ENCODE measurements around the gene GSTM2.
A peak's percentile ranks its signal among the peaks of the same experiment; 100 is the strongest.
"Not testable (repeated sequence)": the region's sequence is repeated elsewhere in the genome, so short reads cannot be mapped to it uniquely, and the experiment has no call there.

GSTM2 gene

DNA sequence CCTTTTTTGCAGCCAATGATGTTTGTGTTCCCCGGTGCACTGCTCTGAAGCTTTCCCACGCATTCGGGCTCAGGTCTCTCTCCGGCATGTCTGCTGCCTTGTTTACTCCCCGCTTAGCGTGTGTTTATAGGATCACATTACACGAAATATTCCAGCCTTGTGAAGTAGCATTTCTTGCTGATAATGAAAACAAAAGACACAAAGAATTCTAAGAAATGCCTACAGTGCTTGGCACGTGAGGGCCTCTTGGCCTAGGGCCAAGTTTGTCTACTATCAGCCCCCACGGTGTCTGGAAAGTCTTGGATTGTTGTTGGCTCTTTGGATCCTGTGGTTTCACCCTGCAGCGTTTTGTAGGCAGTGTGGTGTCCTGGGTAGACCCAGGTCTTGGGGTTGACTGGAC is 23.2 kb upstream of the GSTM2 start:
- no peak for DNase-seq (ENCODE audit: low read depth)

DNA sequence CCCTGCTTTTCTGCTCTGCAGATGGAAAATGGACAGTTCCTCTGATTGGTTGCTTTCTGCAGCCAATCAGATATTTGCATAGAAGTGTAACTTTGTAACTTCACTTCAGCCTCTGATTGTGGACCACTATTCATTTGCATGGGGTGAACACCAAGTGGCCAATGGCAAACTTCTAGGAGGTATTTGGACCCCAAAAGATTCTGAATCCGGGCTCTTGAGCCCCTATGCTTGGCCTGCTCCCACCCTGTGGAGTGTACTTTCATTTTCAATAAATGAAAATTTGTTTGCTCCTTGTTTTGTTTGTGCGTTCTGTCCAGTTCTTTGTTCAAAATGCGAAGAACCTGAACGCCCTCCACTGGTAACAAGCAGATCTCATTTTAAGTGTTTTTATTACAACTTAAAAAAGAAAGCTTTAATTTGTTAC is 18.4 kb upstream of the GSTM2 start:
- peak; percentile 53 for DNase-seq (ENCODE audit: low read depth)

DNA sequence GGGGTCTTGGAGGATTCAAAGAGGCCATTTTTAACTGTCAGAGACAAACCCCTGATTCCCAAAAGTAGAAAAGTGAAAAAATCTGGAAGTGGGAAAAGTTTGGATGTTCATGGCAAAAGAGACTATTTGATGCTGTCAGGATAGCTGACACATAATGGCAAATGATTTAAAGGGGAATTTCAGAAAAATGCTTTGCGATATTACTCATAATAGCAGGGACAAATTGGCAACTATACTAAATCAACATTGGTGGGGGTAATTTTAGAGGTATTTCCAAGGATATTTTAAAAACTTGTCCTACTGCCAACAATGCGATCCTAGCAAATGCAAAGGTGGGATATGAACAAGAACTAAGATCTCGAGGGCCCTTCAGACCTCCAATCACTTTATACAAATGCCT is 17.2 kb upstream of the GSTM2 start:
- DNase-seq (ENCODE audit: low read depth), result no peak

DNA sequence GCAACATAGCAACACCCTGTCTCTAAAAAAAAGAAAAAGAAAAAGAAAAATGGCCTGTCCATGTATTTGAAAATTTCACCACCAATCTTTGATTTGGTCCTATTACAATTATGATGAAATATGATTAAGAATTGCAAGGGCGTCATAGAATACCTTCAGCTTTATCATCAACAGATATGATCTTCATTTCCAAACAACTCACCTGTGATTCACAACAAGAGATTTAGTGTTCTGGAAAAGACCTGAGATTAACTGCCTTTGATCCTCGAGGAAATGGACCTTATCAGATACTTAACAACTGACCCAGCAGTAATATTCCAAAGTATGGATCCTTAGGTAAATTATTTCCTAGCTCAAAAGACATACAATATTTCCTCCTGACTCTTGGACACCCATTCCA is 15.5 kb upstream of the GSTM2 start:
- DNase-seq (ENCODE audit: low read depth), result no peak

DNA sequence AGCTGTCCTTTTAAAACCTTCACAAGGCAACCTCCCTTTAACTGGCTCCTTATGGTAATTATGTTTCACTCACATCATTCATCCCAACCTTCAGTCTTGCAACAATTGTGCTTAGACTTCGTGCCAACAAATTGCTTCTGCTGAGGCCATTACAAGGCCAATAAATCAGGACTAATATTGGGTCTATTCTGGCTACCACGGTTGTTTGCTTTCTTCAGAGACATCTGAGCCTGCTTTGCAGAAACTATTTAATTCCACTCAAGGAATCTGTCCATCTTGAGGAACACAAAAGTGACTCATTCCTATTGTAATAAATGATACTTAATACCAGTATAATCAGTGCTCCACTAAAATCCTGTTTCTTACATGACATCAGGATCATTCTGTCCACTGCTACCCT is 14.6 kb upstream of the GSTM2 start:
- DNase-seq (ENCODE audit: low read depth), result no peak

DNA sequence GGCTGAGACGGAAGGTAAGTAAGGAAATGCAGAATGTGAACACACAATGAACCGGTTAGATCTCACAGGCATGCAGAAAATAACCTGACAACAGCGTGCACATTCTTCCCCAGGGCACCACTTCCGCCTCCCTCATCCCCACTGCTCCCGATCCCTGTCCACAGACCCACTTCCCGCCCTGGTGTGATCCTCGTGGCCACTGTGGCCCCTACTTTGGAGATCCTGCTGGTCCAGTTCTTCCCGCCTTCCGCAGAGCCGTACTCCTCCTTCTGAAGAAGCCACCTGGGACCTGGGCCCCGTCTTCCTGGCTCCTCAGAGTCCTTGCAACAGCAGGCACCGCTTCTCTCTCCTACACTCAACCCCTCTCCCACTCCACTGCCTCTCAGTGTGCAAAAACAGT is 13.3 kb upstream of the GSTM2 start:
- DNase-seq (ENCODE audit: low read depth), result no peak

DNA sequence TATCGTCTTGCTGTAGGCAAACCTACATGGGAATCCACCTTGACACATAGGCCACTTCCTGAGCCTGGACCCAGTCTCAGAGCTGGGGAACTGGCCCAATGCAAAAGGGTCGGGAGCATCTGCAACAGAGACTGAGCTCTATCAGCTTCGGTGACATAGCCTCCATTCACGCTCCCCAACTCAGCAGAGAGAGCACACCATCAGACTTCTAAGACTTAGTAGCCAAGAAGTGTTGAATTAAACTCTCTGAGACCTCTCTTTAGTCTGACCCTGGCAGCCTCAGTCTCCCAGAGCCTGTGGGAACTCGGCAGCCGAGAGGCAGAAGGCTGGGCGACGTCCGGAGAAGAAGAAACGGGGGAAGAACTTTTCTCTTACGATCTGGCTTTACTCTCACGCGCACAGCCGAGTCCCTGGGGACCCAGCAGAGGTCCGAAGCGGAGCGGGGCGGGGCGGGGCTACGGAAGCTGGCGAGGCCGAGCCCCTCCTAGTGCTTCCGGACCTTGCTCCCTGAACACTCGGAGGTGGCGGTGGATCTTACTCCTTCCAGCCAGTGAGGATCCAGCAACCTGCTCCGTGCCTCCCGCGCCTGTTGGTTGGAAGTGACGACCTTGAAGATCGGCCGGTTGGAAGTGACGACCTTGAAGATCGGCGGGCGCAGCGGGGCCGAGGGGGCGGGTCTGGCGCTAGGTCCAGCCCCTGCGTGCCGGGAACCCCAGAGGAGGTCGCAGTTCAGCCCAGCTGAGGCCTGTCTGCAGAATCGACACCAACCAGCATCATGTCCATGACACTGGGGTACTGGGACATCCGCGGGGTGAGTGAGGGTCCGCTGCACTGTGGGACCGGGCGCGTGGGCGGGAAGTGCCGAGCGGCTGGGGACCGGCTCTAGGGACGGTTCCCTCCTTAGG is 12.0 kb upstream of the GSTM2 start, which contains the start of gene GSTM4:
TSS of gene GSTM4 (plus strand) at position 485 of the 905 bp plus-strand sequence. CDS start at position 776, 291 bp downstream.
- peak; percentile 61 for DNase-seq (ENCODE audit: low read depth)

DNA sequence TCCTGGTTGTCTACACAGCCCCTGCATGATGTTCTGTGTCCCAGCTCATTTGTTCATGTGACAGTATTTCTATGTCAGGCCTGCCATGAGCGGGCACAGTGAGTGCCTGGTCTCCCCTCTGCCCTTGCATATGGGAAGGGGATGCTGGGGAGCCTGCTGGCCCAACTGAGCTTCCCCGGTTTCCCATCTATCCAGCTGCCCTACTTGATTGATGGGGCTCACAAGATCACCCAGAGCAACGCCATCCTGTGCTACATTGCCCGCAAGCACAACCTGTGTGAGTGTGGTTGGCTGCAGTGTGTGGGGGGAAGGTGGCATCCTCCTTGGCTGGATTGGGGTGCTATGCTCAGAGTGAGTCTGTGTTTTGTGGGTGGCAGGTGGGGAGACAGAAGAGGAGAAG is 10.5 kb upstream of the GSTM2 start:
- DNase-seq (ENCODE audit: low read depth), result no peak

DNA sequence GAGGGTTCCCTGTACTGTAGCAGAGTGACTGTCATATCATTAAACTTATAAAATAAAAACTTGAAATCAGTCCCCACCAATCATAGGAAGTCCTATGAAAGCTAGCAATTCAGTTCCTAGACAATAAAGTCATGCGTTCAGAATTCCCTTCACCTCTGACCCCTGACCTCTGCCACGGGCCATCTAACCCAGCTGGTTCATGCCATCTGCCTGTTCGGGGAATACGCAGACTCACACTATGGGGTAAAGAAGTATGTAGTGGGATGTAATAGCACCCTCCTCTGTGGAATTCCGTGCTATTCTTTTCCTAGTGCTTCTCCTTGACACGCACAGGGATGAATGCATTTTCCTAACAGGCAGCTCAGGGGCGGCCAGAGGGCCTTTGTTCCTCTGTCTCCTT is 9.9 kb upstream of the GSTM2 start:
- no peak for DNase-seq (ENCODE audit: low read depth)

DNA sequence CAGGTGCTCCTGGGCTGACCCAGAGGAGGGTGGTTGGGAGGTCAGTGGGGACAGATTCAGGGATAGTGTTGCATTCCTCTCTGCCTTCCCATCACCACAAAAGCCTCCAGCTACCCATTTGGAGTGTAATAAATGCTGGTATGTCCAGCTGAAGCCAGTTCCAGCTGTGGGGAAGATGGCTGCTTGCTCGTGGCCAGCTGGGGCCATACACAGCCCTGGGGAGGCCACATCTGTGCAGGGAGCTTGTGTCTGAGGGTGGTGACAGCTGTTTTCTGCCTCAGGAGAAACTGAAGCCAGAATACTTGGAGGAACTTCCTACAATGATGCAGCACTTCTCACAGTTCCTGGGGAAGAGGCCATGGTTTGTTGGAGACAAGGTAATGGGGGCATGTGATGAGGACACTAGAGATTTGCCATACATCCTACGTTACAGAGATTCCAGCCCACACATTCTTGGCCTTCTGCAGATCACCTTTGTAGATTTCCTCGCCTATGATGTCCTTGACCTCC is 9.3 kb upstream of the GSTM2 start:
- DNase-seq (ENCODE audit: low read depth), result no peak

DNA sequence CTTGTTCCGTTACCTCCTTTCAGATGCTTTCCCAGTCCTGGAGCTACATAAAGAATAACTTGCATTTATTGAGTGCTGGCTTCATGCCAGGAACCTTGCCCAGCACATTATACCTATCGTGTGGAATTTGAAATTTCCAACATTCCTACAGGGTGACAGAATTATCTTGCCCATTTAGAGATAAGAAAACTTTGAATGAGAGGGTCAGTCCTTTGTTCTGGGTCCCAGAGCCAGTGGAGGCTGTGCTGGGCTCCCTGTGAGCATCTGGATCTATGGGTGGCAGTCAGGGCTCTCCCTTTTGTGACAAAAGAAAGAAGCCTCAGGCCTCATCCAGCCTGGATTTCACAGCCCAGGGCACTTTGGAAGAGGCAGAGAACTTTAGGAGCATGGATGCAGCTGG is 8.7 kb upstream of the GSTM2 start:
- DNase-seq (ENCODE audit: low read depth), result no peak

DNA sequence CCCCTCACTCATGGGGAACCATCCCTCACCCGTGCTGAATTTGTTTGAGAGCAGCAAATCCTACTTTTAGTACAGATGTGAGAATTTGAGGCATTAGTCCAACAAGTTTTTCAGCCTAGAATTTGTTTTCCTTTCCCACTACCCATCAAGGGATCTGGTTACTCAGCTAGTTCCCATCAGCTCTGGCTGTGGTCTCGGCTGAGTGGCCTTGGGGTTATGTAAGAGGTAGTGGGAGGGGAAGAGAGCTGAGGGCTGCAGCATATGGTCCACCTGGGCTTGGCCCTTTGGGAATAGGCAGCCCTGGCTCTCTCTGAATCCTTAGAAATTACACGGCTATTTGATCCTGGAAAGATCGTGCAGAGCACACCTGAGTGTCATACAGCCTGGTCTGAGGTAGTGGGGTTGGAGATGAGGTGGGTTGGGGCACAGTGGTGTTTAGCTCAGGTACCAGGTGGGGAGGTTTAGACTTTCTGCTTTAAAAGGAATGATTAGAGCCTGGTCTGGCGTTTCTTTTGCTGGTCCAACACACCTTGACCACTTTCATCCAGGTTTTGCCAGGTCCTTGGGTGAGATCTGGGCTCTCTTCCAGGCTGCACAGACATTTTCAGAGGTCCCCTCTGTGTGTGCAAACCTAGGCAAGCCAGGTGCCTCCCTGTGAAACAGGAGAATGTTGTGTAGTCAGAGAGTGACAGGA is 7.7 kb upstream of the GSTM2 start:
- no peak for DNase-seq (ENCODE audit: low read depth)

DNA sequence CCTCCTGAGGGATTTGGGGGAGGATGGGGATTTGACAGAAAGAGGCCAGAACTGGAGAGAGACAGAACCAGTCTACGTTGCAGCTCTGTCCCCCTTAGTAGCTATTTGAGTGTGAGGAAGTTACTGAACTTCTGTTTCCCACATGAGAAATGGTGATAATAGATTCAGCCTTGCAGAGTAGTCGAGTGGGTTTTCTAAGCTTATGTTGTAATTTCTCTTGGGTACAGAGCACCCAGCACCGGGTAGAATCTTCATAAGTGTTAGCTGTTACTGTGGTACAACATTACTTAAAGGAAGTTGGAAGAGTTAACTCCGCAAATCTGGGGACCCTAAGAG is 7.2 kb upstream of the GSTM2 start:
- not testable (repeated sequence) for DNase-seq (ENCODE audit: low read depth)

DNA sequence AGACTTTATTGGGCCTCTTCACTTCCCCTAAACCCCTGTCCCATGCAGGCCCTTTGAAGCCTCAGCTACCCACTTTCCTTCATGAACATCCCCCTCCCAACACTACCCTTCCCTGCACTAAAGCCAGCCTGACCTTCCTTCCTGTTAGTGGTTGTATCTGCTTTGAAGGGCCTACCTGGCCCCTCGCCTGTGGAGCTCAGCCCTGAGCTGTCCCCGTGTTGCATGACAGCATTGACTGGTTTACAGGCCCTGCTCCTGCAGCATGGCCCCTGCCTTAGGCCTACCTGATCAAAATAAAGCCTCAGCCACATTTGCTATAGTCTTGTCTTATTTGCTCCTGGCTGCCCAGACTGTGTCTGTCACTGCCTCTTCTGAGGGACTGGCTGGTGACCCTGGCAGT is 6.5 kb upstream of the GSTM2 start:
- no peak for DNase-seq (ENCODE audit: low read depth)

DNA sequence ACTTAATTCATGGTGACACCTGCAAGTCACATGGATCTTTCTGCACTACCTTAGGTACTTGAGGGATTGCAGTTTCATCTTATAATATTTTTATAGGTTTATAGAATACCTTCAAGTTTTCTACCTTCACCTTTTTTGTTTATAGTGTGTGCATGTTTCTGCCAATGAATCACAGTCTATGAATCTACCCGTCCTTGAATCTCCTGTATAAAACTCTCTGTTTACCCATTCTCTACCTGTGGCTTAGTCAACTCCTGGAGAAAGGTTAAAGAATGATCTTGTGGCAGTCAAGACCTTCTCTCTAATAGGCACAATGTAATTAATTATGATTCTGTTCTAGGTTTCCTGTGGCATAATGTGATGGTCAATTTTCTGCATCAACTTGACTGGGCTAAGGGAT is 3.2 kb upstream of the GSTM2 start:
- DNase-seq (ENCODE audit: low read depth), result no peak

DNA sequence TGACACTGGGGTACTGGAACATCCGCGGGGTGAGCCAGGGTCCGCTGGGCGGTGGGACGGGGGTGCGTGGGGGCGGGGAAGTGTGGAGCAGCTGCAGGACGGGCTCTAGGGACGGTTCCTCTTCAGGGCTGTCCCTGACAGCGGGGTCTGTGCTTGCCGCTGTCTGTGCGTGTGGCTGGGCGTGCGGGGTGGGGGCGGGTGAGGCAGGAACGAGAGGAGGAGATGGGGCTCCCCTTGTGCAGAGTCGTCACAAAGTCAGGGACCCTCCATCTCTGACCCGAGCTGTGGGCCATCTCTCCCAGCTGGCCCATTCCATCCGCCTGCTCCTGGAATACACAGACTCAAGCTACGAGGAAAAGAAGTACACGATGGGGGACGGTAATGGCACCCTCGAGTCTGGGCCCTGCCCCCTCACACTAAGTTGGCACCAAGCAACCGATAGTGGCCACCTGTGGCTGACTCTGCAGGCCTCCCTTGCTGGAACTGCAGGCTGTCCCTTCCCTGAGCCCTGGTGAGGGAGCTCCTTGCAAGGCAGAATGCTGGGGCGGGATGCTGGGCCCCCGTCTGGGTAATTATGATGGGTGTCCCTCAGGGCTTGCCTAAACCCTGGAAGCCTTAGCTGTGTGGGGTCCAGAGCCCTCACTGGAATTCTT is 392 bp downstream of the GSTM2 start:
- DNase-seq (ENCODE audit: low read depth), result no peak

DNA sequence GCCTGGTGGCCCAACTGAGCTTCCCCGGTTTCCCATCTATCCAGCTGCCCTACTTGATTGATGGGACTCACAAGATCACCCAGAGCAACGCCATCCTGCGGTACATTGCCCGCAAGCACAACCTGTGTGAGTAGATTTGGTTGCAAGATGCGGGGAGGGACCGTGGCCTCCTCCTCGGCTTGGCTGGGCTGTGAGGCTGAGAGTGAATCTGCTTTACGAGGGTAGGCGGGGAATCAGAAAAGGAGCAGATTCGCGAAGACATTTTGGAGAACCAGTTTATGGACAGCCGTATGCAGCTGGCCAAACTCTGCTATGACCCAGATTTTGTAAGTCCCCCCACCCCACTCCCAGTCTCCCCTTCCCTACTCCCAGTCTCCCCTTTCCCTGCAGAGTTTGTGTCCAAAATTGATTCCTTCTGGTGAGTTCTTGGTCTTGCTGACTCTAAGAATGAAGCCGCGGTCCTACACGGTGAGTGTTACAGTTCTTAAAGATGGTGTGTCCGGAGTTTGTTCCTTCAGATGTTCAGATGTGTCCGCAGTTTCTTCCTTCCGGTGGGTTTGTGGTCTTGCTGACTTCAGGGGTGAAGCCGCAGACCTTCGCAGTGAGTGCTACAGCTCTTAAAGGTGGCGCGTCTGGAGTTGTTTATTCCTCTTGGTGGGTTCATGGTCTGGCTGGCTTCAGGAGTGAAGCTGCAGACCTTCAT is 1.5 kb downstream of the GSTM2 start:
- DNase-seq (ENCODE audit: low read depth), result no peak

DNA sequence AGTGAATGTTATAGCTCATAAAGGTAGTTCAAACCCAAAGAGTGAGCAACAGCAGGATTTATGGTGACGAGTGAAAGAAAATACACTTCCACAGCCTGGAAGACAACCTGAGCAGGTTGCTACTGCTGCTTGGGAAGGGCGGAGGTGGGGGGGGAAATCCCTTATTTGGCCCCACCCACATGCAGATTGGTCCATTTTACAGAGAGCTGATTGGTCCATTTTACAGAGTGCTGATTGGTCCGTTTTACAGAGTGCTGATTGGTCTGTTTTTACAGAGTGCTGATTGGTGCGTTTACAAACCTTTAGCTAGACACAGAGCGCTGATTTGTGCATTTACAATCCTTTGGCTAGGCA is 2.1 kb downstream of the GSTM2 start:
- not testable (repeated sequence) for DNase-seq (ENCODE audit: low read depth)

DNA sequence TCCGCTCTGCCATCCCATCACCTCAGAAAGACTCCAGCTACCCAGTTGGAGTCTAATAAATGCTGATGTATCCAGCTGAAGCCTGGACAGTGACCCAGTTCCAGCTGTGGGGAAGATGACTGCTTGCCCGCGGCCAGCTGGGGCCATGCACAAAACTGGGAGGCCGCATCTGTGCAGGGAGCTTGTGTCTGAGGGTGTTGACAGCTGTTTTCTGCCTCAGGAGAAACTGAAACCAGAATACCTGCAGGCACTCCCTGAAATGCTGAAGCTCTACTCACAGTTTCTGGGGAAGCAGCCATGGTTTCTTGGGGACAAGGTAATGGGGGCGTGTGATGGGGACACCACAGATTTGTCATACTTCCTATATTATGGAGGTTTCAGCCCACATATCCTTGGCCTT is 3.2 kb downstream of the GSTM2 start:
- DNase-seq (ENCODE audit: low read depth), result no peak

DNA sequence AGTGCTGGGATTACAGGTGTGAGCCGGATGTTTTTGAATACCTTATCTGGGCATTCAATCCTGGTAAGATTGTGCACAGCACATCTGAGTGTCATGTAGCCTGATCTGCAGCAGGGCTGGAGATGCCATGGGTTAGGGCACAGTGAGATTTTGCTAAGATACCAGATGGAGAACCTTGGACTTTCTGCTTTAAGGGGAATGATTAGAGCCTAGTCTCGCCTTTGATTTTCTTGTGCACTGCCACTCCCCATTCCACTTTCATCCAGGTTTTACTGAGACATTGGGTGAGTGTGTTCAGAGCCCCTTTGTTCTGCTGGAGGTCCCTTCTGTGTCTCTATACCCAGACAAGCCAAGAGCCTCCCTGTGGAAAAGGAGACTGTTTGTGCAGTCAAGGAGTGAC is 6.0 kb downstream of the GSTM2 start:
- DNase-seq (ENCODE audit: low read depth), result not testable (repeated sequence)

DNA sequence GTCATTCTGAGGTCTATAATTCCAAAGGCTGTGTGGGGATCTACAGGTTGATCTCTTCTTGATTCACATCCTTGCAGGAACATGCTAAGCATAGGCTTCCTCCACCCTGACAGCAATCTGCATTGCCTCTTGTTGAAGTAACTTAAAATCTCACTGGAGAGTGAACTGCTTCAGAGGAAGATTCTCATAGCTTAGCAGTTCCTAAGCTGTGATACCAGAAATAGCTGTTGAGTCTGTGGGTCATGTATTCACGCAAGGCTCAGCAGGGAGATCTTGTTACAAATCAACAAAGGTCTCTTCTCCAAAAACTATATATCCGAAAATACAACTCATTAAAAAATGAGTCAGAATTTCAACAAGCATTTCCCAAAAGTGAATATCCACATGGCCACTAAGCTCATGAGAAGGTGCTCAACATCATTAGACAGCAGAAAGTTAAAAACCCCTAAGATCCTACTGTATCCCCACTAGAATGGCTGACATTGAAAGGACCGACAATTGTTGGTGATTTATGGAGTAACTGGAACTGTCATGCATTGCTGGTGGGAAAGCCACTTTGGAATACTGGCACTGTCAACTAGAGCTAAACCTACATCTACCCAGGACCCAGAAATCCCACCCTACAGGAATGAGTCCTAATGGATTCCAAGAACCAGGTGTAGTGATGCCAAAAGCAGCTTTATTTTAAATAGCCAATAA is 9.0 kb downstream of the GSTM2 start:
- DNase-seq (ENCODE audit: low read depth), result not testable (repeated sequence)

DNA sequence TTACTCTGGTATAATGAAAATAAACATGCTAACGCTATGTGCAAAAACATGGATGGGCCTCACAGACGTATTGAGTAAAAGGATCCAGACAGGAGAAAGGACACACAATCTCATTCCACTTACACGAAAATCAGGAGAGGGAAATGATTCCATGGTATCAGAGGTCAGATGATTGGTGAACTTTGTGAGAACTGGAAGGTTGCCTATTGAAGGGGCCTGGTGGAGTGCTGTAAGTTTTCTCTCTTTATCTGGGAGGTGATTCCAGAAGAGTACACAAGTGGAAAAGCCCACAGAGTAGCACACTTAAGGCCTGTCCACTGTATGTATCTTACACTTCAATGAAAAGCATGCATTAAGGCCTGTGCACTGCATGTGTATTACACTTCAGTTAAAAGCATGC is 9.6 kb downstream of the GSTM2 start:
- DNase-seq (ENCODE audit: low read depth), result no peak

Measured in fibroblast of the conjunctiva (primary cell).